Measurements from ENCODE around the gene PIGR. TPM values are rescaled to one million over a fixed set of nuclear protein-coding genes. Genes with fewer than 3 reads are reported as not detected.

PIGR gene
- total and polyA plus RNA-seq, 2 of the 4 experiments (the other 2 are of a cell fraction), result not detected

DNA sequence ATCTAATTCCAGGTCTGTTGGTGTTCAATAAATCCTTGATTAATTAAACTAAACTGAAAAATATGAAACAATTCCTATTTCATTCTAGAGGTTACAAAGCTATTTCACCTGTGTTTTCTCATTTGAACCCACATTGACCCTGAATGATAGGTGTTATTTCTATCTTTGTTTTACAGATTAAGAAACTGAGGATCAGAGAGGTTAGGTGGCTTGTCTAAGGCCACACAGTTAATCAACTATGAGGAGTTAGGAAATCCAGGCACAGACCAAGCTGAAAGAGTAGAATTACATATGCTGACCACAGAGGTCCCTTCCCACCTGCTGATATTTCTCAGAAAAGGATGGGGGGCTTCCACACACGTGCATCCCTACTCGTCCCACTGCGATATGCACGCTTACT lies 487 bp downstream of the PIGR start:
- no peak overlapping the region for H3K14ac ChIP-seq (replicated peaks; ENCODE audit: low read depth, low read length)
- peaks cover 62% of the 10 kb centered on the region for H3K27me3 ChIP-seq (ENCODE audit: control insufficient read depth, insufficient read depth, low read length)
- no peak overlapping the region for H4K5ac ChIP-seq (ENCODE audit: low read depth, low read length)
- ChIA-PET POLR2A (ENCODE audit: unreplicated experiment) (no interaction called here), CTCF (no interaction called here)
- DNase-seq (no peak), ATAC-seq (ENCODE audit: low read depth) (no peak)
- intact Hi-C loops (cut with micrococcal nuclease) (no loop called here), dilution Hi-C loops (cut with HindIII; ENCODE audit: low sequenced_read_pairs, unreplicated experiment) (no loop called here), in situ Hi-C loops (cut with MboI; ENCODE audit: low sequenced_read_pairs) (no loop called here)
- H3K79me1 ChIP-seq (ENCODE audit: low read depth in 1 of 2, low read length in 2 of 2), result no peaks in the 10 kb centered on the region
- no peak overlapping the region for H2BK120ac ChIP-seq (ENCODE audit: low read depth, low read length)
- H3K4me3 ChIP-seq (ENCODE audit: insufficient read depth, low read depth, low read length), result no peak overlapping the region
- H3K23ac ChIP-seq (ENCODE audit: low read depth, low read length), result no peak overlapping the region
- no peak overlapping the region for H3K4me2 ChIP-seq (ENCODE audit: low read depth, low read length)
- WGBS, 2 experiments (ENCODE audit: extremely low coverage in 2 of 2, insufficient read length in 1 of 2), result no CpG with 5 or more reads among the region's 4 CpGs
- H3K9ac ChIP-seq (ENCODE audit: low read depth, low read length), result no peak overlapping the region
- no peak overlapping the region for H3K27ac ChIP-seq (ENCODE audit: insufficient read depth, low read length)
- H3K9me3 ChIP-seq (ENCODE audit: control insufficient read depth, insufficient read depth, low read length), result peaks cover 3% of the 10 kb centered on the region
- no peak overlapping the region for H2BK15ac ChIP-seq (ENCODE audit: low read depth, low read length)
- H4K8ac ChIP-seq (ENCODE audit: low read depth in 2 of 2, low read length in 2 of 2), result no peak overlapping the region
- no peak overlapping the region for H2AFZ ChIP-seq (replicated peaks; ENCODE audit: low read length, poor library complexity)
- TF ChIP-seq MAFK (IDR thresholded peaks at IDR 0.05; ENCODE audit: low read depth, low read length), result no peak
- no peak for TF ChIP-seq CEBPB (IDR thresholded peaks at IDR 0.05; ENCODE audit: low read depth, low read length)
- TF ChIP-seq SMC3 (IDR thresholded peaks at IDR 0.05; ENCODE audit: low read depth, low read length), result no peak
- TF ChIP-seq NFE2L2 (IDR thresholded peaks at IDR 0.05; ENCODE audit: low read depth, low read length), result no peak
- TF ChIP-seq MXI1 (IDR thresholded peaks at IDR 0.05; ENCODE audit: borderline replicate concordance, low read depth, low read length), result no peak
- TF ChIP-seq FOS (IDR thresholded peaks at IDR 0.05; ENCODE audit: low read depth, low read length), result no peak
- no peak for TF ChIP-seq RFX5 (IDR thresholded peaks at IDR 0.05; ENCODE audit: low read depth, low read length)
- TF ChIP-seq RAD21 (IDR thresholded peaks at IDR 0.05; ENCODE audit: low read length), result no peak
- TF ChIP-seq, protein P1, sequence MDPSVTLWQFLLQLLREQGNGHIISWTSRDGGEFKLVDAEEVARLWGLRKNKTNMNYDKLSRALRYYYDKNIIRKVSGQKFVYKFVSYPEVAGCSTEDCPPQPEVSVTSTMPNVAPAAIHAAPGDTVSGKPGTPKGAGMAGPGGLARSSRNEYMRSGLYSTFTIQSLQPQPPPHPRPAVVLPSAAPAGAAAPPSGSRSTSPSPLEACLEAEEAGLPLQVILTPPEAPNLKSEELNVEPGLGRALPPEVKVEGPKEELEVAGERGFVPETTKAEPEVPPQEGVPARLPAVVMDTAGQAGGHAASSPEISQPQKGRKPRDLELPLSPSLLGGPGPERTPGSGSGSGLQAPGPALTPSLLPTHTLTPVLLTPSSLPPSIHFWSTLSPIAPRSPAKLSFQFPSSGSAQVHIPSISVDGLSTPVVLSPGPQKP (IDR thresholded peaks at IDR 0.05; ENCODE audit: borderline replicate concordance, low read depth, low read length), result no peak
- TF ChIP-seq, protein P2, sequence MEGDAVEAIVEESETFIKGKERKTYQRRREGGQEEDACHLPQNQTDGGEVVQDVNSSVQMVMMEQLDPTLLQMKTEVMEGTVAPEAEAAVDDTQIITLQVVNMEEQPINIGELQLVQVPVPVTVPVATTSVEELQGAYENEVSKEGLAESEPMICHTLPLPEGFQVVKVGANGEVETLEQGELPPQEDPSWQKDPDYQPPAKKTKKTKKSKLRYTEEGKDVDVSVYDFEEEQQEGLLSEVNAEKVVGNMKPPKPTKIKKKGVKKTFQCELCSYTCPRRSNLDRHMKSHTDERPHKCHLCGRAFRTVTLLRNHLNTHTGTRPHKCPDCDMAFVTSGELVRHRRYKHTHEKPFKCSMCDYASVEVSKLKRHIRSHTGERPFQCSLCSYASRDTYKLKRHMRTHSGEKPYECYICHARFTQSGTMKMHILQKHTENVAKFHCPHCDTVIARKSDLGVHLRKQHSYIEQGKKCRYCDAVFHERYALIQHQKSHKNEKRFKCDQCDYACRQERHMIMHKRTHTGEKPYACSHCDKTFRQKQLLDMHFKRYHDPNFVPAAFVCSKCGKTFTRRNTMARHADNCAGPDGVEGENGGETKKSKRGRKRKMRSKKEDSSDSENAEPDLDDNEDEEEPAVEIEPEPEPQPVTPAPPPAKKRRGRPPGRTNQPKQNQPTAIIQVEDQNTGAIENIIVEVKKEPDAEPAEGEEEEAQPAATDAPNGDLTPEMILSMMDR (conservative IDR thresholded peaks at IDR 0.05; ENCODE audit: low read depth, low read length), result no peak
- TF ChIP-seq BHLHE40 (IDR thresholded peaks at IDR 0.05; ENCODE audit: low read depth, low read length), result no peak
- TF ChIP-seq CHD1 (IDR thresholded peaks at IDR 0.05; ENCODE audit: low read depth, low read length), result no peak
- TF ChIP-seq RCOR1 (IDR thresholded peaks at IDR 0.05; ENCODE audit: insufficient replicate concordance, low read length), result no peak
- no peak for TF ChIP-seq MAZ (IDR thresholded peaks at IDR 0.05; ENCODE audit: borderline replicate concordance, low read depth, low read length)
- TF ChIP-seq POLR2A (IDR thresholded peaks at IDR 0.05; ENCODE audit: low read depth, low read length), result no peak
- TF ChIP-seq, protein P3, sequence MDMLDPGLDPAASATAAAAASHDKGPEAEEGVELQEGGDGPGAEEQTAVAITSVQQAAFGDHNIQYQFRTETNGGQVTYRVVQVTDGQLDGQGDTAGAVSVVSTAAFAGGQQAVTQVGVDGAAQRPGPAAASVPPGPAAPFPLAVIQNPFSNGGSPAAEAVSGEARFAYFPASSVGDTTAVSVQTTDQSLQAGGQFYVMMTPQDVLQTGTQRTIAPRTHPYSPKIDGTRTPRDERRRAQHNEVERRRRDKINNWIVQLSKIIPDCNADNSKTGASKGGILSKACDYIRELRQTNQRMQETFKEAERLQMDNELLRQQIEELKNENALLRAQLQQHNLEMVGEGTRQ (IDR thresholded peaks at IDR 0.05; ENCODE audit: low read depth, low read length), result no peak
- H2AK9ac ChIP-seq (replicated peaks; ENCODE audit: low read depth, low read length, poor library complexity), result no peak overlapping the region
- no peaks in the 10 kb centered on the region for H4K20me1 ChIP-seq (ENCODE audit: insufficient read depth, low read length)
- H3K4me1 ChIP-seq (ENCODE audit: control insufficient read depth, insufficient read depth, low read length), result no peaks in the 10 kb centered on the region
- no peak overlapping the region for H2AK5ac ChIP-seq (ENCODE audit: low read depth, low read length)
- no peaks in the 10 kb centered on the region for H3K9me1 ChIP-seq (ENCODE audit: insufficient read depth, low read length)
- H3K36me3 ChIP-seq (ENCODE audit: control insufficient read depth, insufficient read depth, low read length), result no peaks in the 10 kb centered on the region
- no peak overlapping the region for H3K56ac ChIP-seq (ENCODE audit: extremely low read depth, insufficient read depth, low read length)
- no TSS peak for BruUV-seq (replicated peaks)
- H2BK20ac ChIP-seq (ENCODE audit: low read depth, low read length), result no peak overlapping the region
- no peak overlapping the region for H4K91ac ChIP-seq (ENCODE audit: insufficient read depth, low read depth, low read length)
- no peak overlapping the region for H3K4ac ChIP-seq (ENCODE audit: low read depth, low read length)
- H2BK5ac ChIP-seq (ENCODE audit: low read depth, low read length, poor library complexity, severe bottlenecking), result no peak overlapping the region
- no peak overlapping the region for H3K18ac ChIP-seq (ENCODE audit: low read depth, low read length)

Measured in IMR-90 (cell line).